ENCODE data around the gene USP32. TPM values are rescaled to one million over a fixed set of nuclear protein-coding genes. Genes with fewer than 3 reads are reported as not detected.

USP32 gene
- total RNA-seq, 2 experiments from 2014 or later = 26.5 TPM

DNA sequence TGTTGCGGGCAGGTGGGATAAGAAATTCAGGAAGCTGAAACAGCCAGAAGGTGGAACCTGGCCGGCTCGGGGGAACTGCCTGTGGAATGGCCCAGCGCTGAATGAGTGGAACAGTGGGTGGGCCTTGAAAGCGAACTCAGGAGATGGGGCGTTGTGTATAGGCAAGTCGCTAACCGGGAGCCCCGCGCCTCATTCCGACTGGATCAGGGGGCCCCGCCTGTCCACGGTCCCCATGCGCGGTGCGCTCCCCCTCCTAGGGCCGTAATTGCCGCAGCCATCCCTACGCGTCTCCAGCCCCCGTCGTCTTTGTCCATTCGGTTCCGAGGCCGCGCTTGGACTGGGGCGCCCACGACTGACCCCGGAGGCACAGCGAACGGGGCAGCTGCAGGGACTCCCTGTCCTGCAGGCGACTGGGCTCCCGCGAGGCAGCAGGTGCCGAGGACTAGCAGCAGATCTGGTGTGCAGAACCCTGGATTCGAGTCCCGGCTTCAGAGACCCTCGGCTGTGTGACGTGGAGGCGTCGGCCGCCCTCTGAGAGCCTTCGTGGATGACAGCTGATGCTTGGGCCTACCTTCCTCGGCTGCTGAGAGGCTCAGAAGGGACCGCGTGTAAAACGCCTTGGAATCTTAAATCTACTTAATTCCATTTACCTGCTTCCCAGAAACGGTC lies 253.0 kb downstream of the USP32 start:
- no peak overlapping the region for H3K4me3 Mint-ChIP-seq
- CTCF ChIA-PET = interaction anchor here (5.1 kb wide), 1 partner anchor 13 kb away, joined by 34 read pairs; the partner anchor contains the start of gene CA4
- intact Hi-C loops (cut with micrococcal nuclease) = no loop called here
- TF ChIP-seq, protein P1, sequence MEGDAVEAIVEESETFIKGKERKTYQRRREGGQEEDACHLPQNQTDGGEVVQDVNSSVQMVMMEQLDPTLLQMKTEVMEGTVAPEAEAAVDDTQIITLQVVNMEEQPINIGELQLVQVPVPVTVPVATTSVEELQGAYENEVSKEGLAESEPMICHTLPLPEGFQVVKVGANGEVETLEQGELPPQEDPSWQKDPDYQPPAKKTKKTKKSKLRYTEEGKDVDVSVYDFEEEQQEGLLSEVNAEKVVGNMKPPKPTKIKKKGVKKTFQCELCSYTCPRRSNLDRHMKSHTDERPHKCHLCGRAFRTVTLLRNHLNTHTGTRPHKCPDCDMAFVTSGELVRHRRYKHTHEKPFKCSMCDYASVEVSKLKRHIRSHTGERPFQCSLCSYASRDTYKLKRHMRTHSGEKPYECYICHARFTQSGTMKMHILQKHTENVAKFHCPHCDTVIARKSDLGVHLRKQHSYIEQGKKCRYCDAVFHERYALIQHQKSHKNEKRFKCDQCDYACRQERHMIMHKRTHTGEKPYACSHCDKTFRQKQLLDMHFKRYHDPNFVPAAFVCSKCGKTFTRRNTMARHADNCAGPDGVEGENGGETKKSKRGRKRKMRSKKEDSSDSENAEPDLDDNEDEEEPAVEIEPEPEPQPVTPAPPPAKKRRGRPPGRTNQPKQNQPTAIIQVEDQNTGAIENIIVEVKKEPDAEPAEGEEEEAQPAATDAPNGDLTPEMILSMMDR (IDR thresholded peaks at IDR 0.05) = no peak
- H3K9me3 Mint-ChIP-seq = no peaks in the 10 kb centered on the region
- H3K27me3 Mint-ChIP-seq = peaks cover 72% of the 10 kb centered on the region
- no peak overlapping the region for H3K27ac Mint-ChIP-seq
- POLR2A ChIA-PET = interaction anchor here (0.6 kb wide), 1 partner anchor 710 kb away, joined by 3 read pairs; no protein-coding TSS in a partner anchor
- no peaks in the 10 kb centered on the region for H3K36me3 Mint-ChIP-seq (ENCODE audit: low read depth)
- no peak for ATAC-seq
- DNase-seq = no peak
- H3K4me1 Mint-ChIP-seq (ENCODE audit: low read depth) = peaks cover 33% of the 10 kb centered on the region

DNA sequence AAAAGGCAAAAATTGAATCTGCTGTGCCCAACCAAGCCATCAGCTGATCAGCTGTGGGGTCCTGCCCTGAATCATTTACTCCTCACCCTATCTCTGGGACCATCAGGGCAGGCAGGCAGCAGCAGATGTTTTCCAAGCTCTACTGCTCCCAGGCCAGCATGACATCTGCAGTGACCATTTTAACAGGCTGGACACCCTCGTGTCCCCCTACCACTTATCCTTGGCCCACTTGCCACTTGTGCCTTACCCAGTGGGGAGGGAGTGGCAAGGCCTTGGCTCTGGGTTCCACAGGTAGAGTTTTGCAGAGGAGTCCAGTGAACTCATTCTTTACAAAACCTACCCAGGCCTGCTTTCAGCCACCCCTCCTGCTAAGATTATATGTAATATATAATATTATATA lies 254.2 kb downstream of the USP32 start:
- ATAC-seq = no peak
- Mint-ChIP-seq H3K36me3 (ENCODE audit: low read depth) (peaks cover 2% of the 10 kb centered on the region), H3K4me3 (no peak overlapping the region), H3K27me3 (peaks cover 61% of the 10 kb centered on the region), H3K4me1 (ENCODE audit: low read depth) (peaks cover 25% of the 10 kb centered on the region), H3K27ac (no peak overlapping the region), H3K9me3 (no peaks in the 10 kb centered on the region)
- DNase-seq = no peak
- TF ChIP-seq, protein P1 (IDR thresholded peaks at IDR 0.05) = no peak
- intact Hi-C loops (cut with micrococcal nuclease) = no loop called here
- ChIA-PET POLR2A (no interaction called here), CTCF (no interaction called here)

DNA sequence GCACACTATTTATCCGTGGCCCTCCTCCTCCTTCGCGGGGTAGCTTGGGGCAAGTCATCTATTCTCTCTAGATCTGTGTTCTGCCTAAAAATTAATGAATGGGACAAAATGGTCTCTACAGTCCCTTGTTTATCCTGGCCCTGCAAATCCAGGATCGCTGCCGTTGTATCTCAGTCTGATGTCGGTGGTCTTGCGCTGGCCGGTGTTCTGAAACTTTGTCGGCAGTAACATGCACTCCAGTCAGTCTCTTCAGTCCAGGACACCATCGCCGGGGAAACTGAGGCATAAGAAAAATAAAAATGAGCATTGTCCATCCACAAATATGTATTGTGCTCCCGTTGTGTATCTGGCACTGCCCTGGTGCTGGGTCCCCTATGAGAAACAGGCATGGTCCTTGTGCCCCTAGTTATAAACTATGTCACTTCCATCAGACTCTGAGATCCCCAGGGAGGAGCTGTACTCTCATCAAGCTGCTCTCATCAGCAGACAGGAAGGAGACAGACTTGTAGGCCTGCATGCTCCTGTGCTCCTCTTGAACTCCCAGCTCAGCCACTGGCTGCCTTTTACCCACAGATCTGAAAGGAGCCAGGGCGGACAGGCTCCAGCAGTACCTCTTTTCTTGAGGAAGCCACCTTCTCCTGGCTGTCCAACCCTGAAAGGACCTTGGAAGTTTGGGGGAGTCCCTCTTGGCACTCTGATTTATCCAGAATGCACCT lies 255.8 kb downstream of the USP32 start:
- TF ChIP-seq, protein P1 (IDR thresholded peaks at IDR 0.05) = no peak
- DNase-seq (no peak), ATAC-seq (no peak)
- H3K4me1 Mint-ChIP-seq (ENCODE audit: low read depth) = peaks cover 24% of the 10 kb centered on the region
- H3K27me3 Mint-ChIP-seq = peaks cover 46% of the 10 kb centered on the region
- ChIA-PET CTCF (no interaction called here), POLR2A (no interaction called here)
- no peaks in the 10 kb centered on the region for H3K9me3 Mint-ChIP-seq
- no peak overlapping the region for H3K27ac Mint-ChIP-seq
- intact Hi-C loops (cut with micrococcal nuclease) = no loop called here
- peaks cover 7% of the 10 kb centered on the region for H3K36me3 Mint-ChIP-seq (ENCODE audit: low read depth)
- peak overlapping the region; percentile 80 for H3K4me3 Mint-ChIP-seq

DNA sequence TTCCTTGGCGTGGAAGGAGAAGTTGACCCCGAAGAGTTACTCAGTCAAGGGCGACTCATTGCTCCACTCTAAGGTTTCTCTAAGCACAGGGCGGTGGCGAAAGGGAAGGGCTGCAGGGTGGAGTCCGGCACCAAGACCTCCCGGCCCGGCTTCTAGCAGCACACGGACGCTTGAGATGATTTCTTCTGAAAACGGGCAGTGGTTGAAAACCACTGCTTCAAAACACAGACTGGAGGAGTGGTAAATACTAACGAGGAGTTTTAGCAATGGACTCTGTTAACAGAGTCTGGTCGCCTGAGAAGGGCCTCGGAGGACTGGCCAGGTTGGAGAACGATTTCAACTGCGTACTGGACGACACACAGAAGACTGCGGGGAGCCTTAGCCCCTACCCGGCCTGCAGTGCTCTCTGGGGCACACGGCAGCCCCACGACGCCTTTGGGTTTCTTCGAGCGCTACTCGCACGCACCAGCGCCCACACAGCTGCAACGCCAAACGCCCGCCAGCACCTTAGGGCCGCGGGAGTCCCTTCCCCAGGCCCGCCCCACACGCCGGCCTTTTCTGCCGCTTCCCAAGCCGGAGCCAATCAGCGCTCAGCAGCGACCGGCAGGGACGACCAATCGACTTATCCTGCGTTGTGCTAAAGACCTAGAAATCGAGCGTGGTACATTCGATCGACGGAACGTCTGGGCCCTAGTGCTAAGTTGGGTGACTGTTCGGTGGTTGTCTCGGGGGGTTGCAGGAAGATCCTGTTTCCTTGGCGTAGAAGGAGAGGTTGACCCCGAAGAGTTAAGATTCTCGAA lies 256.6 kb downstream of the USP32 start:
- peaks cover 7% of the 10 kb centered on the region for H3K36me3 Mint-ChIP-seq (ENCODE audit: low read depth)
- peak overlapping the region; percentile 63 for H3K27ac Mint-ChIP-seq
- ChIA-PET CTCF (no interaction called here), POLR2A (no interaction called here)
- H3K4me3 Mint-ChIP-seq = peak overlapping the region; percentile 80
- TF ChIP-seq, protein P1 (IDR thresholded peaks at IDR 0.05) = no peak
- DNase-seq (peak; percentile 89), ATAC-seq (peak; percentile 96)
- intact Hi-C loops (cut with micrococcal nuclease) = no loop called here
- peaks cover 38% of the 10 kb centered on the region for H3K27me3 Mint-ChIP-seq
- peaks cover 24% of the 10 kb centered on the region for H3K4me1 Mint-ChIP-seq (ENCODE audit: low read depth)
- no peaks in the 10 kb centered on the region for H3K9me3 Mint-ChIP-seq

Data from activated CD8-positive, alpha-beta T cell treated with anti-CD3 and anti-CD28 coated beads for 36 hours (primary cell).